Retinal pigment epithelial cell (primary cell): ENCODE data around the gene NDUFA6.
"Not testable (repeated sequence)": the region's sequence is repeated elsewhere in the genome, so short reads cannot be mapped to it uniquely, and the experiment has no call there.

Source experiments
- DNase-seq: peaks from one replicate; pipeline ENCODE4 v3.0.0-alpha.2; 2010; ENCODE audit warnings: low read depth
- H3K4me3 ChIP-seq: 2 replicates; pipeline ENCODE4 v1.5.1; 2011; ENCODE audit warnings: mild to moderate bottlenecking, low read length, control low read depth, moderate library complexity
- CTCF ChIP-seq: conservative IDR thresholded peaks from 2 replicates; pipeline ENCODE4 v1.5.1; 2011; ENCODE audit warnings: low read depth, low read length, control low read depth, inconsistent platforms

The NDUFA6 gene

DNA sequence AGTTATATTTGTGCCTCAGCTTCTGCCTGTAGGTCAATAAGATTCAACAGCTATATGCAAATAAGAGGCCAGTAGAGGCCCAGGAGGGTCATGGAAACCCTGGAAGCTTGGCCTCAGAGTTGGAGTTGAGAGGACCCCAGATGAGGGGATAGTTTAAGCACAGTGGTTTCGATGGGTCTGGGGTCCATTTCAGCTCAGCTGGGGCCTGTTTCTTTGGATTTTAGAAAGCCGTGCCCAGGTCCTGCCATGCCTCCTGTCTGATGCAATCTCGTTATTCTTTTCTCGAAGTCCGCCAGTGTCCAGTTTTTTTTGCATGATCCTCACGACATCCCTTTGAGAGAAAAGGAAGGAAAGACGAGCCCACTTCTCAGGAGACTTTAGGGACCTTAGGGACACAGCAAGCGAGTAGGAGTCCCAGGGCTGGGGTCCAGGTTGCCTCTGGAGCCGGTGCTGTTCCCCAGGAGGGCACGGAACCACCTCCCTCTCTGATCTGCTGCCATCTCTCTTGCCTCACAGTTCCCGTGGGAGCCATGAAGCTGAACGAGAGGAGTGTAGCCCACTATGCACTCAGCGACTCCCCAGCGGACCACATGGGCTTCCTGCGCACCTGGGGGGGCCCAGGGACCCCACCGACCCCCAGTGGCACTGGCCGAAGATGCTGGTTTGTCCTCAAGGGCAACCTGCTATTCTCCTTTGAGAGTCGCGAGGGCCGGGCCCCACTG, 13.6 kb downstream of the NDUFA6 start:
- no peak for TF ChIP-seq CTCF
- no peak overlapping the region for H3K4me3 ChIP-seq
- DNase-seq, result no peak

DNA sequence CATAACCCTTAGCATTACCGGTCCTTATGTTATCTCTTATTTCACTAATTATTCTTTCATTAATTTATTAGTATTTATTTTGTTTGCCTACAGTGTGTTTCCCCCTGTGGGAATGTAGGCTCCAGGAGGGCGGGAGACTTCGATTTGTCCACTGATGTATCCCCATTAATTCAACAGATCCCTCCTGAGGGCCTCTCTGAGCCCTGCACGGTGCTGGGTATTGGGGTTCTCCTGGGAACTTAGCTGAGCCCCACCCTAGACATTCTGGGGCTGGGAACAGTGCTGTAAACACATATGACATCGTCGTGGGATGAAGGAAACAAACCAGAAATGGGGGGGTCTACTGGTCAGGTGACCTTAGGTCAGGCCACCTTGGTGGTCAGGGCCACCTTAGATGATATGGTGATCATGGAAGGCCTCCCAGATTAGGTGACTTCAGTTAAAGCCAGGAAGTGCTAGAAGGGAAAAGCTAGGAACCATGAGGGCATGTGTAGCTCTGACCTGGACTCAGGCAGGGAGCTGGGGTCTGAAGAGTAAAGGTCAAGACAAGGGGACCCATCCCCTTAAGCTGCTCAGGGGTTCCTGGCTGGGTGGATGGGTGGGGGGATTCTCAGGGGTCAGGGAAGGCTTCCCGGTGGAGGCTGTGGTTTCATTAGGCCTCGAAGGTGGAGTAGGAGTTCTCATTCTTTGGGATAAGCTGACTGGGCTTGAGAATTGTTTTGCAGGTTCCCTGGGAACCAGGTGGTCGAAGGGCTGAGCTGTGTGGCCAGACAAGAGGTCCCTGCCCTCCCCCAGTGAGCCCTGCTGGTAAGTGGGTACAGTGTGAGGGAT, 15.5 kb downstream of the NDUFA6 start:
- H3K4me3 ChIP-seq, result peak overlapping the region; percentile 61
- TF ChIP-seq CTCF, result no peak
- DNase-seq, result no peak

DNA sequence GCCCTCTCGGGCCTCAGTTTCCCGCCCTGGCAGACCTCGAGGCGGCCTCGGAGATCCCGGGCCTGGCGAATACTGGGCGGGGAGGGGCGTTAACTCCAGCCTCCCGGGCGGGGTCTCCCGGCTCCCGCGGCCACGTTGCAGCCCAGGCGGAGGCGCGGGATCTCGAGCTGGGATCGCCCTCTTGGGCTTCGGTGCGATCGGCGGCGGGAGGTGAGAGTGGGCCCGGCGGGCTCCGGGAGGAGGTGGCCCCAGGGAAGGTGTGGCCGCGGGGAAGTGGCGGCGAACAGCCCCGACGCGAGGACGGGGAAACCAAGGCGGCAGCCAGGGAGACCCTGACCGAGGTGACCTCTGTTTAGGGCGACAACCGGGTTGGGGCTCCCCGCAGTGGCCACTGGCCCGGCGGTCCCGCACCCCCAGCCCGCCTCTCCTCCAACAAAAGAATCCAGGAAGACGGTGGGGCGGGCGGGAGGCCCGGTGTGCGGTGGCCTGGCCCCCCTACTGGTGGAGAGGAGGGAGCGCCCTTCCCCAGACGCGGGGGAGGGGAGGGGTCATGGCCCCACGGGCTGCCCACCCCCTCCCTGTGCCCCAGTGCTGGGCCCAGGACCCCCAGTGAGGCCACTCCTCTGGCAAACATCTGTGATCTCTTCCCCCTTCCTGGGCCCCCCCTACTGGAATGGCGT, 16.3 kb downstream of the NDUFA6 start, which contains the start of gene PHETA2:
Gene PHETA2 (plus strand): TSS at position 117 of the 680 bp plus-strand sequence. CDS start 3,046 bp downstream, outside the sequence.
- peak; percentile 39 for TF ChIP-seq CTCF
- H3K4me3 ChIP-seq, result peak within 1 kb of the TSS; percentile 61
- no peak for DNase-seq

GRCh38 chr22:42073621-42074041, 16.9 kb downstream of the NDUFA6 start:
- H3K4me3 ChIP-seq, result no peak overlapping the region
- no peak for TF ChIP-seq CTCF
- no peak for DNase-seq

DNA sequence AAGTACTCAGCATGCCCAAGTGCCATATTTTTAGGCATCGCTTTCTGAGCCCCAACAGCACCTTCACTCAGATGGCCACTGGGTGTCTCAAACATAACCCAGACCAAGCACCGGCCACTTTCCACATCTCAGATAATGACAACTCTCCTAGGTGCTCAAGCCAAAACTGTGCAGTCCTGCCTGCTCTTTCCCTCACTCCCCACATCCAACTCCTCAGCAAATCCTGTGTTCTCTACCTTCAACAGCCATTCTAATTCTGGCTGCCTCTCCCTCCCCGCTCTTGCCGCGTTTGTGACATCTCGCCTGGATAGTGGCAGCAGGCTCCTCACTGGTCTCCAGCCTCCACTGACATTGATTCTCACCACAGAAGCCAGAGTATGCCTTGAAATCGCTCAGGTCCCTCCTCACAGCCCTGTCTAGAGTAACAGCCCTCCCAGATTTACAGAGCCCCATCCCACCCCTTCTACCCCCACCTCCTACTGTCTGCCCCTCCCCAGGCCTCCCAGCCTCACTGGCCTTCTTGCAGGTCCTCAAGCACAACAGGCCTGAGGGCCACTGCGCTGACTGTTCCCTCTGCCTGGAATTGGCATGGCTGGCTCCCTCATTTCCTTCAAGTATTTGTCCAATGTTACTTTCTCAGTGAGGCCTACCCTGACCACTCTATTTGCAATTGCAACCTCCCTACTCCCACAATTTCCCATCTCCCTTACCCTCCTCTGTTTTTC, 17.8 kb downstream of the NDUFA6 start:
- no peak for DNase-seq
- no peak overlapping the region for H3K4me3 ChIP-seq
- no peak for TF ChIP-seq CTCF

GRCh38 chr22:42071508-42071907, 19.1 kb downstream of the NDUFA6 start:
- not testable (repeated sequence) for H3K4me3 ChIP-seq, DNase-seq
